B cell (primary cell): Measurements from ENCODE around the gene ATP4B. TPM values are rescaled to one million over a fixed set of nuclear protein-coding genes. Genes with fewer than 3 reads are reported as not detected.

Source experiments
- ATAC-seq: fragments of 200-7000 bp; cut with Tn5 transposase; one replicate; pipeline ENCODE4 v1.10.0; 2021; ENCODE audit warnings: low read depth, mild to moderate bottlenecking, moderate number of reproducible peaks, moderate library complexity
- CTCF ChIA-PET: fragments of 350-600 bp; sonication (Branson Sonifier 250); formaldehyde crosslinking; loops from one replicate; lab custom pipeline; 2021; ENCODE audit warnings: antibody characterized with exemption, inconsistent platforms; lab: Charles Lee
- POLR2A ChIA-PET: fragments of 350-600 bp; sonication (Branson Sonifier 250); formaldehyde crosslinking; loops from one replicate; lab custom pipeline; 2021; ENCODE audit warnings: antibody characterized with exemption; lab: Charles Lee
- DNase-seq: peaks from one replicate; pipeline ENCODE4 v3.0.0; 2013
- H2AFZ ChIP-seq: 2 replicates; pipeline ENCODE4 v1.6.1; 2012; ENCODE audit warnings: mild to moderate bottlenecking, low read depth, low read length; ENCODE audit not compliant: insufficient read depth, poor library complexity, severe bottlenecking
- H3K27ac ChIP-seq, 2 donors: 1 replicate in 1 of 2; 2 replicates in 1 of 2; pipeline ENCODE4 v1.5.1; 2012 to 2013; ENCODE audit warnings: low read length in 2 of 2, mild to moderate bottlenecking in 2 of 2, moderate library complexity in 1 of 2
- H3K27me3 ChIP-seq, 4 experiments: fragments of 200-600 bp in 1 of 4; sonication (generic) in 1 of 4; replicated peaks in 1 of 4; 1 replicate in 2 of 4; 2 replicates in 2 of 4; pipeline versions ENCODE4 v1.6.1 to v1.7.0; 2013 to 2016; ENCODE audit warnings: low read length in 3 of 4, mild to moderate bottlenecking in 2 of 4, mixed read lengths in 1 of 4, moderate library complexity in 1 of 4; ENCODE audit not compliant: insufficient read depth in 4 of 4, control insufficient read depth in 3 of 4; ENCODE audit errors: control extremely low read depth in 1 of 4
- H3K36me3 ChIP-seq, 2 experiments: replicated peaks in 1 of 2; 1 replicate in 1 of 2; 2 replicates in 1 of 2; pipeline versions ENCODE4 v1.6.1 to v1.7.1; 2013; ENCODE audit warnings: low read length in 1 of 2; ENCODE audit not compliant: insufficient read depth in 2 of 2, control insufficient read depth in 1 of 2; ENCODE audit errors: control extremely low read depth in 1 of 2, extremely low read depth in 1 of 2
- H3K4me1 ChIP-seq, 2 donors: fragments of 200-600 bp in 1 of 2; sonication (generic) in 1 of 2; 1 replicate in 1 of 2; 2 replicates in 1 of 2; pipeline versions ENCODE4 v1.5.1 to v1.6.1; 2013 to 2017; ENCODE audit warnings: low read length in 2 of 2; ENCODE audit not compliant: control insufficient read depth in 2 of 2, insufficient read depth in 2 of 2
- H3K4me2 ChIP-seq: replicated peaks from 2 replicates; pipeline ENCODE3; 2012; ENCODE audit warnings: mild to moderate bottlenecking, low read depth, low read length; ENCODE audit not compliant: poor library complexity, severe bottlenecking
- H3K4me3 ChIP-seq, 5 experiments: fragments of 200-600 bp in 1 of 5; sonication (generic) in 1 of 5; 1 replicate in 3 of 5; 2 replicates in 2 of 5; pipeline versions ENCODE4 v1.5.1 to v1.7.0; 2011 to 2016; ENCODE audit warnings: low read length in 4 of 5, mild to moderate bottlenecking in 4 of 5, low read depth in 2 of 5, control low read depth in 1 of 5, moderate library complexity in 1 of 5; ENCODE audit not compliant: insufficient read depth in 1 of 5; ENCODE audit errors: control extremely low read depth in 1 of 5, extremely low read depth in 1 of 5
- H3K79me2 ChIP-seq: fragments of 200-600 bp; sonication (generic); one replicate; pipeline ENCODE4 v1.6.0; 2016; ENCODE audit warnings: low read length; ENCODE audit not compliant: control insufficient read depth, insufficient read depth
- H3K9ac ChIP-seq: fragments of 200-600 bp; sonication (generic); 2 replicates; pipeline ENCODE4 v1.6.1; 2017; ENCODE audit warnings: mild to moderate bottlenecking, low read length, moderate library complexity
- H3K9me3 ChIP-seq, 3 donors: one replicate each; pipeline versions ENCODE4 v1.6.1 to v1.7.1; 2013; ENCODE audit warnings: low read length in 2 of 3; ENCODE audit not compliant: control insufficient read depth in 2 of 3, insufficient read depth in 1 of 3; ENCODE audit errors: control extremely low read depth in 1 of 3
- H4K20me1 ChIP-seq: 2 replicates; pipeline ENCODE4 v1.6.0; 2012; ENCODE audit warnings: mild to moderate bottlenecking, low read length; ENCODE audit not compliant: insufficient read depth, control insufficient read depth, poor library complexity, severe bottlenecking
- H3K27ac Mint-ChIP-seq: one replicate; pipeline ENCODE4 v1.8.0; 2021; ENCODE audit warnings: mixed read lengths
- H3K27me3 Mint-ChIP-seq: one replicate; pipeline ENCODE4 v1.8.0; 2021; ENCODE audit warnings: mixed read lengths
- H3K4me1 Mint-ChIP-seq: one replicate; pipeline ENCODE4 v1.8.0; 2021; ENCODE audit warnings: mixed read lengths
- H3K4me3 Mint-ChIP-seq: one replicate; pipeline ENCODE4 v1.8.0; 2021; ENCODE audit warnings: mixed read lengths
- H3K9me3 Mint-ChIP-seq: one replicate; pipeline ENCODE4 v1.8.0; 2022; ENCODE audit warnings: mixed read lengths; ENCODE audit not compliant: insufficient read depth
- EZH2 ChIP-seq: IDR thresholded peaks from 2 replicates; pipeline ENCODE4 v1.6.1; 2012; ENCODE audit warnings: borderline replicate concordance, low read depth, mild to moderate bottlenecking, moderate library complexity, low read length; ENCODE audit not compliant: insufficient read depth, poor library complexity, severe bottlenecking
- WGBS: methylation state at CpG from one replicate; pipeline ENCODE4 v1.1.5; 2013; ENCODE audit warnings: missing lambda C conversion rate; ENCODE audit not compliant: insufficient coverage; 5-methylcytosine and 5-hydroxymethylcytosine counted together
- intact Hi-C: fragments of 100-400 bp; cut with micrococcal nuclease; formaldehyde crosslinking; loops from one replicate; pipeline ENCODE4 v1.10.0; 2022
- polyA plus RNA-seq: library from polyadenylated mRNA; depleted of rRNA; stranded (reverse); fragments of >200 nt; gene quantifications from 2 replicates; pipeline ENCODE4 v1.2.3, GENCODE V29; 2012
- total RNA-seq, 2 donors: library from RNA; stranded (reverse); fragments of 120-200 nt in 1 of 2; gene quantifications; 1 replicate in 1 of 2; 2 replicates in 1 of 2; pipeline versions ENCODE4 v1.2.3 to v1.2.4, GENCODE V29; 2013 to 2022
- TF ChIP-seq, protein P1 (sequence below): fragments of 200-600 bp; IDR thresholded peaks from one replicate; pipeline ENCODE4 v1.8.0; 2022; ENCODE audit warnings: antibody characterized with exemption, mild to moderate bottlenecking

The ATP4B gene
- total and polyA plus RNA-seq, 2 donors (not counting 1 experiment from before 2014, with no cell fraction given) = not detected

DNA sequence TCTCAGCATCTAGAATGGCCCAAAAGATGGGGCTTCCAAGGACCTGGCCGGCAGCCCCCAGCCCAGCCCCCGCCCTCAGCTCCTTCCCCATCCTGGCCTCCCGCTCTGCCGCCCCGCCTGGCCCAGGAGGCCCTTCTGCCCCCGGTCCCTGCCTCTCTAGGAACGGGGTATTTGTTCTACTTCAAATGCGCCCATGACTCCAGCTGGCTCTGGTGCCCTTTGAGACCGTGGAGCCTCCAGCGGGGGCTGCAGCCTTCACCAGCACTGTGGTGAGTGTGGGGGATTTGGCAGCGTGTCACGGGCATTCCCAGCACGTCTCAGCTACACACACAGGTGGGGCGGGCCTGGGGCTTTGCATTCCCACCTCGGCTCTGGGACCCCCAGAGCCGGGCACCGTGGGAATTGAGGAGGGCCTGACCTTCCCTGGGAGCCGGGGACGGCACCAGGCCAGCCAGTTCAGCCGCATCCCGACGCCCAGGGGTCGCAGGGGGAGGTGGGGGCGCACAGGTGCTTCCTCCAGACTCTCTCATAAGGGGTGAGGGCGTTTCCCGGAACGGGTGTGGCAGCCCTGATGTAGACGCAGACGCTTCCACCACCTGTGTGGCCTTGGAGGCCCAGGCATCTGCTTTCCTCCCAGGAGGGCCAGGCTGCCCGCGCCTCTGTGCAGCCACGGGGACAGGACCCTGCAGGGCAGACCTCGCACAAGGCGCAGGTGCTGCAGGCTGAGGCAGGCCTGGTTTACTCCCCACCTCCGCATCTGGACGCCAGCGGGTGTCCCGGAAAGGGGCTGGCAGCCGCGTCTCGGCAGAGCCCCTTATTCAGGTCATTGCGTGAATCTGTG lies 947 bp downstream of the ATP4B start:
- ATAC-seq = no peak
- Histone ChIP-seq H3K9ac (no peak overlapping the region), H3K27ac (no peak overlapping the region), H2AFZ (no peak overlapping the region), H3K9me3 (peaks cover 0 to 8% (median 3%) of the 10 kb centered on the region in 3 donors), H3K4me3 (no peak overlapping the region), H3K79me2 (no peaks in the 10 kb centered on the region), H4K20me1 (no peaks in the 10 kb centered on the region), H3K27me3 (no peaks in the 10 kb centered on the region), H3K36me3 (no peaks in the 10 kb centered on the region), H3K4me1 (no peaks in the 10 kb centered on the region), H3K4me2 (no peak overlapping the region)
- no peak for TF ChIP-seq EZH2
- TF ChIP-seq, protein P1, sequence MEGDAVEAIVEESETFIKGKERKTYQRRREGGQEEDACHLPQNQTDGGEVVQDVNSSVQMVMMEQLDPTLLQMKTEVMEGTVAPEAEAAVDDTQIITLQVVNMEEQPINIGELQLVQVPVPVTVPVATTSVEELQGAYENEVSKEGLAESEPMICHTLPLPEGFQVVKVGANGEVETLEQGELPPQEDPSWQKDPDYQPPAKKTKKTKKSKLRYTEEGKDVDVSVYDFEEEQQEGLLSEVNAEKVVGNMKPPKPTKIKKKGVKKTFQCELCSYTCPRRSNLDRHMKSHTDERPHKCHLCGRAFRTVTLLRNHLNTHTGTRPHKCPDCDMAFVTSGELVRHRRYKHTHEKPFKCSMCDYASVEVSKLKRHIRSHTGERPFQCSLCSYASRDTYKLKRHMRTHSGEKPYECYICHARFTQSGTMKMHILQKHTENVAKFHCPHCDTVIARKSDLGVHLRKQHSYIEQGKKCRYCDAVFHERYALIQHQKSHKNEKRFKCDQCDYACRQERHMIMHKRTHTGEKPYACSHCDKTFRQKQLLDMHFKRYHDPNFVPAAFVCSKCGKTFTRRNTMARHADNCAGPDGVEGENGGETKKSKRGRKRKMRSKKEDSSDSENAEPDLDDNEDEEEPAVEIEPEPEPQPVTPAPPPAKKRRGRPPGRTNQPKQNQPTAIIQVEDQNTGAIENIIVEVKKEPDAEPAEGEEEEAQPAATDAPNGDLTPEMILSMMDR = no peak
- intact Hi-C loops = no loop called here
- Mint-ChIP-seq H3K9me3 (peaks cover 3% of the 10 kb centered on the region), H3K4me3 (no peak overlapping the region), H3K27me3 (no peaks in the 10 kb centered on the region), H3K4me1 (no peaks in the 10 kb centered on the region), H3K27ac (no peak overlapping the region)
- POLR2A ChIA-PET = no interaction called here
- CTCF ChIA-PET = no interaction called here
- 79% methylated on average over 39 of the region's 42 CpGs for WGBS
- DNase-seq = no peak

GRCh38 chr13:113656003-113656588 lies 1.9 kb downstream of the ATP4B start:
- Histone ChIP-seq H3K9me3 (peaks cover 0 to 8% (median 3%) of the 10 kb centered on the region in 3 donors), H3K4me2 (no peak overlapping the region), H3K4me1 (no peaks in the 10 kb centered on the region), H3K9ac (no peak overlapping the region), H3K36me3 (no peaks in the 10 kb centered on the region), H2AFZ (no peak overlapping the region), H3K27me3 (no peaks in the 10 kb centered on the region), H3K27ac (no peak overlapping the region), H3K79me2 (no peaks in the 10 kb centered on the region), H3K4me3 (no peak overlapping the region), H4K20me1 (no peaks in the 10 kb centered on the region)
- DNase-seq = no peak
- ATAC-seq = no peak
- H3K9me3 Mint-ChIP-seq = peaks cover 3% of the 10 kb centered on the region
- WGBS = 89% methylated on average over 25 of the region's 25 CpGs
- intact Hi-C loops = no loop called here
- H3K27me3 Mint-ChIP-seq = no peaks in the 10 kb centered on the region
- CTCF ChIA-PET = no interaction called here
- H3K4me1 Mint-ChIP-seq = no peaks in the 10 kb centered on the region
- POLR2A ChIA-PET = no interaction called here
- TF ChIP-seq EZH2 = no peak
- TF ChIP-seq, protein P1 = no peak
- H3K4me3 Mint-ChIP-seq = no peak overlapping the region
- no peak overlapping the region for H3K27ac Mint-ChIP-seq
